Caco-2 (cell line): ENCODE results near the gene PCGF6. TPM values are rescaled to one million over a fixed set of nuclear protein-coding genes. Genes with fewer than 3 reads are reported as not detected.

ENCODE experiments used
- BruUV-seq: library from RNA; stranded (reverse); fragments of 400-500 nt; replicated peaks from 2 replicates; lab custom pipeline; 2021; lab: Mats Ljungman, UMichigan
- CTCF ChIA-PET: fragments of 300-600 bp; sonication (Branson Sonifier 250); formaldehyde crosslinking; loops from one replicate; lab custom pipeline; 2022; ENCODE audit warnings: antibody characterized with exemption; lab: Charles Lee
- POLR2A ChIA-PET: fragments of 300-600 bp; sonication (Branson Sonifier 250); formaldehyde crosslinking; loops from one replicate; lab custom pipeline; 2022; ENCODE audit warnings: antibody characterized with exemption; lab: Charles Lee
- DNase-seq, 2 experiments: peaks; one replicate each; pipeline versions ENCODE4 v3.0.0 to v3.0.0-alpha.2; 2020 to 2022
- H3K27me3 ChIP-seq: replicated peaks from 2 replicates; pipeline ENCODE4 v1.6.0; 2011; ENCODE audit warnings: low read length; ENCODE audit not compliant: control insufficient read depth, insufficient read depth
- H3K36me3 ChIP-seq: 2 replicates; pipeline ENCODE4 v1.5.1; 2011; ENCODE audit warnings: low read length; ENCODE audit not compliant: control insufficient read depth, insufficient read depth
- H3K4me1 ChIP-seq: fragments of 250-450 bp; sonication (Bioruptor Pico); 2 replicates; pipeline ENCODE4 v1.5.1; 2020; ENCODE audit warnings: mild to moderate bottlenecking
- H3K4me3 ChIP-seq: 2 replicates; pipeline ENCODE4 v1.5.1; 2011; ENCODE audit warnings: low read depth, mild to moderate bottlenecking, control low read depth, low read length
- H3K9me3 ChIP-seq: fragments of 250-450 bp; sonication (Bioruptor Pico); 2 replicates; pipeline ENCODE4 v1.5.1; 2020; ENCODE audit warnings: mild to moderate bottlenecking, moderate library complexity
- H3K27ac Mint-ChIP-seq: one replicate; pipeline ENCODE4 v1.8.0; 2022; ENCODE audit warnings: mixed read lengths; ENCODE audit not compliant: unreplicated experiment
- H3K27me3 Mint-ChIP-seq: one replicate; pipeline ENCODE4 v1.8.0; 2022; ENCODE audit warnings: mixed read lengths; ENCODE audit not compliant: insufficient read depth, unreplicated experiment
- H3K36me3 Mint-ChIP-seq: one replicate; pipeline ENCODE4 v1.8.0; 2022; ENCODE audit warnings: mild to moderate bottlenecking, mixed read lengths; ENCODE audit not compliant: insufficient read depth, unreplicated experiment
- H3K4me1 Mint-ChIP-seq: one replicate; pipeline ENCODE4 v1.8.0; 2022; ENCODE audit warnings: low read depth, mixed read lengths; ENCODE audit not compliant: unreplicated experiment
- H3K4me3 Mint-ChIP-seq: one replicate; pipeline ENCODE4 v1.8.0; 2022; ENCODE audit warnings: mild to moderate bottlenecking, moderate library complexity, mixed read lengths; ENCODE audit not compliant: unreplicated experiment
- H3K9me3 Mint-ChIP-seq: one replicate; pipeline ENCODE4 v1.8.0; 2022; ENCODE audit warnings: mixed read lengths; ENCODE audit not compliant: unreplicated experiment
- intact Hi-C: fragments of 100-400 bp; cut with micrococcal nuclease; formaldehyde crosslinking; loops from one replicate; pipeline ENCODE4 v1.10.0; 2022; ENCODE audit not compliant: unreplicated experiment
- total RNA-seq: library from RNA; stranded (reverse); gene quantifications from 2 replicates; pipeline ENCODE4 v1.2.3, GENCODE V29; 2022
- TF ChIP-seq, protein P1 (sequence below), 2 experiments: fragments of 200-600 bp in 1 of 2; IDR thresholded peaks; 1 replicate in 1 of 2; 2 replicates in 1 of 2; pipeline versions ENCODE4 v1.5.1 to v1.8.0; 2011 to 2022; ENCODE audit warnings: antibody characterized with exemption in 1 of 2, control low read depth in 1 of 2, inconsistent platforms in 1 of 2, low read depth in 1 of 2, low read length in 1 of 2, mild to moderate bottlenecking in 1 of 2, moderate library complexity in 1 of 2; ENCODE audit not compliant: insufficient read depth in 1 of 2, severe bottlenecking in 1 of 2, unreplicated experiment in 1 of 2

Gene PCGF6
- total RNA-seq, 1 experiment from 2014 or later = 21.6 TPM

DNA sequence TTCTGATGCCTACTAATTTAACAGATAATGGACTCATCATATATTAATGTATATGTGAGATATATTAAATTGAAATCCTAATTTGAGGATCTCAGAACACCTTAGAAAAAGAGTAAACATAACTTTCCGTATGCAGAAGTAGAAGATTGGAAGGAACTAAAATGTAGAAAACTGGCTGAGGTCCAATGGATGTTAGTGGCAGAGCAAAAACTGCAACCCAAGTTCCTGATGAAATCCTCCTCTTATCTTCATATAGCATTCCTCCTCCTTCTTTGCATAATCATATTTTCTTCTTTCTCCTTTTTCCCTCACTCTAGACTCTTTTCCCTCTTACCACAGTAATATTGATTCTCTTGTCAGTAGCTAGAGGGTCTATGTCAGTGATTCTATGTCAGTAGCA, 68.0 kb downstream of the PCGF6 start:
- ChIA-PET POLR2A (no interaction called here), CTCF (no interaction called here)
- peaks cover 10% of the 10 kb centered on the region for H3K9me3 Mint-ChIP-seq
- DNase-seq = no peak
- no peaks in the 10 kb centered on the region for H3K9me3 ChIP-seq
- H3K27me3 Mint-ChIP-seq = peaks cover 12% of the 10 kb centered on the region
- no peak overlapping the region for H3K4me3 Mint-ChIP-seq
- H3K27ac Mint-ChIP-seq = no peak overlapping the region
- H3K4me1 ChIP-seq = 0 out of 2 replicates have a peak, but pooled peaks cover 4% of the 10 kb centered on the region
- TF ChIP-seq, protein P1, sequence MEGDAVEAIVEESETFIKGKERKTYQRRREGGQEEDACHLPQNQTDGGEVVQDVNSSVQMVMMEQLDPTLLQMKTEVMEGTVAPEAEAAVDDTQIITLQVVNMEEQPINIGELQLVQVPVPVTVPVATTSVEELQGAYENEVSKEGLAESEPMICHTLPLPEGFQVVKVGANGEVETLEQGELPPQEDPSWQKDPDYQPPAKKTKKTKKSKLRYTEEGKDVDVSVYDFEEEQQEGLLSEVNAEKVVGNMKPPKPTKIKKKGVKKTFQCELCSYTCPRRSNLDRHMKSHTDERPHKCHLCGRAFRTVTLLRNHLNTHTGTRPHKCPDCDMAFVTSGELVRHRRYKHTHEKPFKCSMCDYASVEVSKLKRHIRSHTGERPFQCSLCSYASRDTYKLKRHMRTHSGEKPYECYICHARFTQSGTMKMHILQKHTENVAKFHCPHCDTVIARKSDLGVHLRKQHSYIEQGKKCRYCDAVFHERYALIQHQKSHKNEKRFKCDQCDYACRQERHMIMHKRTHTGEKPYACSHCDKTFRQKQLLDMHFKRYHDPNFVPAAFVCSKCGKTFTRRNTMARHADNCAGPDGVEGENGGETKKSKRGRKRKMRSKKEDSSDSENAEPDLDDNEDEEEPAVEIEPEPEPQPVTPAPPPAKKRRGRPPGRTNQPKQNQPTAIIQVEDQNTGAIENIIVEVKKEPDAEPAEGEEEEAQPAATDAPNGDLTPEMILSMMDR (IDR thresholded peaks at IDR 0.05; ENCODE audit: insufficient read depth in 1 of 2, low read depth in 1 of 2, low read length in 1 of 2, severe bottlenecking in 1 of 2, unreplicated experiment in 1 of 2) = no peak
- intact Hi-C loops = no loop called here
- no peaks in the 10 kb centered on the region for H3K36me3 ChIP-seq
- H3K36me3 Mint-ChIP-seq = no peaks in the 10 kb centered on the region
- H3K4me1 Mint-ChIP-seq = peaks cover 8% of the 10 kb centered on the region
- no peaks in the 10 kb centered on the region; the same call in 1 of the 2 replicates for H3K27me3 ChIP-seq
- BruUV-seq = no TSS peak
- no peak overlapping the region for H3K4me3 ChIP-seq

GRCh38 chr10:103281753-103282152, 69.2 kb downstream of the PCGF6 start:
- Mint-ChIP-seq H3K27ac (no peak overlapping the region), H3K36me3 (no peaks in the 10 kb centered on the region), H3K4me3 (no peak overlapping the region), H3K27me3 (peaks cover 15% of the 10 kb centered on the region), H3K4me1 (peaks cover 8% of the 10 kb centered on the region), H3K9me3 (peaks cover 10% of the 10 kb centered on the region)
- CTCF ChIA-PET = interaction anchor here (0.6 kb wide), 1 partner anchor 37 kb away, joined by 3 read pairs; no protein-coding TSS in a partner anchor
- BruUV-seq = no TSS peak
- no peak overlapping the region for H3K4me3 ChIP-seq
- TF ChIP-seq, protein P1 (IDR thresholded peaks at IDR 0.05; ENCODE audit: insufficient read depth in 1 of 2, low read depth in 1 of 2, low read length in 1 of 2, severe bottlenecking in 1 of 2, unreplicated experiment in 1 of 2) = no peak
- no peaks in the 10 kb centered on the region; the same call in 1 of the 2 replicates for H3K27me3 ChIP-seq
- H3K4me1 ChIP-seq = 0 out of 2 replicates have a peak, but pooled peaks cover 4% of the 10 kb centered on the region
- intact Hi-C loops = no loop called here
- POLR2A ChIA-PET = no interaction called here
- no peaks in the 10 kb centered on the region for H3K9me3 ChIP-seq
- DNase-seq = peak; percentile 47 to 57
- H3K36me3 ChIP-seq = no peaks in the 10 kb centered on the region

DNA sequence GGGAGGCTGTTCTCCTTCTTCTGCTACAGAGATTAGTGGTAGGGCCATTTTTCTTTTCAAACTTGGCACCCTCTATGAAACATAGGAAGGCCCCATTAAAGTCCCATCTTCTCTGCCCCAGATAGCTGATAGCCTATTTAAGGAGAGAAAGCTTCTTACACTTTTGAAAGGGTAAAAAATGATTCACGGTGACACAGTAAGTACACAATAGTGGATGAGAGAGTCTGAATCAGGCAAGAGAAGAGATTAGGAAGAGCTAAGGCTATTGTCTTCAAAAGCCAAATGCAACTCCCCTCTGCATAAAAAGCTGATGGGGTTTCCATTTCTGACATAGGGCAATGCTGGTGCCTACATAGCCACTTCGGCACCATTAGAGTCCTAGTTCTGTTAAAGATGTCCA, 70.4 kb downstream of the PCGF6 start:
- ChIA-PET POLR2A (no interaction called here), CTCF (no interaction called here)
- Mint-ChIP-seq H3K36me3 (no peaks in the 10 kb centered on the region), H3K27ac (no peak overlapping the region), H3K4me1 (peaks cover 8% of the 10 kb centered on the region), H3K9me3 (peaks cover 10% of the 10 kb centered on the region), H3K4me3 (no peak overlapping the region), H3K27me3 (peaks cover 15% of the 10 kb centered on the region)
- intact Hi-C loops = no loop called here
- H3K4me1 ChIP-seq = 0 out of 2 replicates have a peak, but pooled peaks cover 4% of the 10 kb centered on the region
- H3K27me3 ChIP-seq = no peaks in the 10 kb centered on the region; the same call in 1 of the 2 replicates
- TF ChIP-seq, protein P1 (IDR thresholded peaks at IDR 0.05; ENCODE audit: insufficient read depth in 1 of 2, low read depth in 1 of 2, low read length in 1 of 2, severe bottlenecking in 1 of 2, unreplicated experiment in 1 of 2) = no peak
- no peak overlapping the region for H3K4me3 ChIP-seq
- no TSS peak for BruUV-seq
- no peaks in the 10 kb centered on the region for H3K9me3 ChIP-seq
- H3K36me3 ChIP-seq = no peaks in the 10 kb centered on the region
- DNase-seq = no peak
